SIG-M5 (cell line): ENCODE measurements around the gene SH2D5.
"Not testable (repeated sequence)": the region's sequence is repeated elsewhere in the genome, so short reads cannot be mapped to it uniquely, and the experiment has no call there.

Experiments used
- DNase-seq: peaks from one replicate; lab custom pipeline; 2025; lab: John Stamatoyannopoulos, UW

The SH2D5 gene

DNA sequence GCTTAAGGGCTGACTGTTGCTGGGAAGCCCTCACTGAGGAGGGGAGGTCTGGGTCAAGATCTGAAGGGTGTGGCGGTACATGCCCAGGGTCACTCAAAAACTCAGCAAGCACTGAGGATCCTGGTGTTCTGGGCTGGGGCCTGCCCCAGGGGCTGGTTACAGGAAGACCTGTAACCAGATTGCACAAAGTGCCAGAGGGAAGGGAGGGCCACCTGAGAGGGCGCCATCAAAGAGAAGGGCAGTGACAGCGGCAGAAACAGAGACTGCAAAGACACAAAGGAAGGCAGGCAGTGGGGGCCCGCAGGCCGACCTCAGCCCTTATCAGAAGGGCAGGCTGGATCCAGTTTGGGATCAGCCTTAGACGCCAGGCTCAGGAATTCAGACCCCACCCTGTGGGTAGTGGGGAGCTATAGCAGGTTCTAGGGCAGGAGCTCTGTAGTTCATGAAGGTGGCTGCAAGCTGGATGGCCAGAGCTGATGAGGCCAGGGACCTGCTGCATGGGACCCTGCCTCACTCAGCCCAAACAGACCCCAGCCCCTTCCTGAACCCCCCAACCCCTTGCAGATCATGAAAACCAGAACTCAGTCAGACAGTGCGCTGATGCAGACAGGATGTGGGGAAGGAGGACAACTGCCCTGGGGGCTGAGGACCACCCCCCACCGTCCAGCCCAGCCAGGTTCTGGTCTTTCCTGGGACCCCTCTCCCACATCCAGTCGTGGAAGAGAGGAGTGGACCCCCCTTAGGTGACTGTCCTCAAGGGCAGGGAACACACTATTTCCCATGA is 3.9 kb downstream of the SH2D5 start:
- DNase-seq: no peak

DNA sequence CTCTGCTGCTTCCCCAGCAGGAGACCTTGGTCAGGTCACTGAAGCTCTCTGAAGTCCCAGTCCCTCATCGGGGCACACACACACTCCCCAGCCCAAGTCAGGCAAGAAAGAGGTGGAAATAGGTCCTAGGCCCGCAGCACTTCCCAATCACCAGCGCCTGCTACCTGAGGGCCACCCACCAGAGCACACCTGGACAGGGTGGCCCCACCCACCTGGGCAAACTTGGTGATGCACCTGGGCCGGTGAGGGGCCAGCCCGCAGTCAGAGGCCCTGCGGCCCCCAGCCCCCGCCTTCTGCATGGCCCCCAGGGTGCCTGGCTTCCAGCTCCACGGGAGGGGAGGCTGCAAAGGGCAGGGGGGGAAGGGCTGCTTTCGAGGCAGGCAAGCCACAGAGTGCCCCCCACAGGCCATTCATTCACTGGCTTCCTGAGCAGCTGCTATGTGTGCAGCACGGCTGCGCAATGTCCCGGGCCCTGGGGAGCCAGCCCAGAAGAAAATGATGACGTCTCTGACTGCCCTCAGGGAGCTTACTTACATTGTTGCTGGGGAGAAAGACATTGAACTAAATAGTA is 4.7 kb downstream of the SH2D5 start:
- DNase-seq: no peak

DNA sequence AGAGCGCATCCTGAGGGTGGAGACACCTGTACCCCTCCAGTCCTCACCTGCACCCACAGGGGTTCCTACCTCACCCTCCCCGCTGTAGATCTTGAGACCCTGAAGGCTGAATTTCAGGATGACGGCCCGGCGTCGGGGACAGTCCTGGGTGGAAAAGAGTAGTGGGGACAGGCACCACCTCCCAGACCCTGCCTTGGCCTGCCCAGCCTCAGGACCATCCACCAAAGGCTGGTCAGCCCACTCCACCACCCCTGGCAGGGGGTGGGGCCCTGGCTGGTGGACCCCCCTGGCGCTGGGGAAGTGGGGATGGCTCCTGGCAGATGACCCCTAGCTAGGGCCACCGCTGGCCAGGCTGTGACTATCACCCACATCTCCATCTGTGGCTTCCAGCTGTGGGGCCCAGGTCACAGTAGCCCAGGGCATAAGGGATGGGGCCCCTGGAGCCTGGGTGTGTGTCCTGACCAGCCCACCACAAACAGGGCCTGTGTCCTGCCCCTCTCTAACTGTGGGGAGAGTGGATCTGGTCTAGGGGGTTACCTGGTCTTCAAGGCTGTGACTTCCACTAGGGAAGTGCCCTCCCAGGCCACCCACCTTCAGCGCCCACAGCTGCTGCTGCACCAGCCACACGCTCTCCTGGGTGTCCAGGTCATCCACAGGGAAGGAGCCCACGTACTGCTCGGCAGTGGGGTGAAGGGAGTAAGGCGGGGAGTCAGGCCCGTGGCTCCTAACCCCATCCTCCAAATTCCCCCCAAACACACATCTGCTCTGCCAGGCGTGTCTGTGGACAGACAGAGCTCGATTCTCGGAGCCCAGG is 5.4 kb downstream of the SH2D5 start:
- DNase-seq: no peak

DNA sequence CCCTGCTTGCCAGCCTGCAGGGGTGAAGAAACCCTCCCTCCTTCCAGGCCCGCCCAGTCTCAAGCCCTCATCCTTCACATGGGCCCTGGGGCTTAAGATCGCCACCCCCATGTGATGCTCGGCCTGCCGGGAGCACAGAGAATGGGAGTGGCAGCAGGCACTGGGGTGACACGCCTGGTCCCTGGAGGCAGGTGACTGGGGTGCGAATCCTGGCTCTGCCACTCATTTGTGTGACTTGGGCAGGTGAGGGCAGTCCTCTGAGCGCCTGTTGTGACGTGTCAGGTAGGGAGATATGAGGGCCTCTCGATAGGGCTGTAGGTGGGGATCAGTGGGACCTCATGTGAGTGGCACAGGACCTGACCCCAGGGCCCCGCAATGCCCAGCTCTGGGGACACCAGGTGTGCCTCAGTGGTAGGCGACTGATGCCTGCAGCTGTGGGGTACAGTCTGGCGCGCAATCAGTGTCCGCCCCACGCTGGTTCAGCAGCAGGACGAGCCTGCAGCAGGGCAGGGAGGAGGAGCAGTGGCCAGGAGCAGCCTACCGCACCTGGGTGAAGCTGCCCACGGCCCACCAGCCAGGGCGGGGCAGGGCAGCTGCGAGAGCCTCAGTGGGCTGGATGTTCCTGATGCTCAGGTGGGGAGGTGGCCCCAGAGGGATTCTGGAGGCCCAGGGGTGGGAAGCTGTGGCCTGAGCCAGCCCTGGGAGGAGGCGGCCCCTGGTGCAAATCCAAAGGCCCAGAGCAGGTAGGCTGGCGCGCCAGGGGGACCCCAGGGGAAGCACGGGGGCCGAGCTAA is 6.2 kb downstream of the SH2D5 start:
- DNase-seq: no peak

DNA sequence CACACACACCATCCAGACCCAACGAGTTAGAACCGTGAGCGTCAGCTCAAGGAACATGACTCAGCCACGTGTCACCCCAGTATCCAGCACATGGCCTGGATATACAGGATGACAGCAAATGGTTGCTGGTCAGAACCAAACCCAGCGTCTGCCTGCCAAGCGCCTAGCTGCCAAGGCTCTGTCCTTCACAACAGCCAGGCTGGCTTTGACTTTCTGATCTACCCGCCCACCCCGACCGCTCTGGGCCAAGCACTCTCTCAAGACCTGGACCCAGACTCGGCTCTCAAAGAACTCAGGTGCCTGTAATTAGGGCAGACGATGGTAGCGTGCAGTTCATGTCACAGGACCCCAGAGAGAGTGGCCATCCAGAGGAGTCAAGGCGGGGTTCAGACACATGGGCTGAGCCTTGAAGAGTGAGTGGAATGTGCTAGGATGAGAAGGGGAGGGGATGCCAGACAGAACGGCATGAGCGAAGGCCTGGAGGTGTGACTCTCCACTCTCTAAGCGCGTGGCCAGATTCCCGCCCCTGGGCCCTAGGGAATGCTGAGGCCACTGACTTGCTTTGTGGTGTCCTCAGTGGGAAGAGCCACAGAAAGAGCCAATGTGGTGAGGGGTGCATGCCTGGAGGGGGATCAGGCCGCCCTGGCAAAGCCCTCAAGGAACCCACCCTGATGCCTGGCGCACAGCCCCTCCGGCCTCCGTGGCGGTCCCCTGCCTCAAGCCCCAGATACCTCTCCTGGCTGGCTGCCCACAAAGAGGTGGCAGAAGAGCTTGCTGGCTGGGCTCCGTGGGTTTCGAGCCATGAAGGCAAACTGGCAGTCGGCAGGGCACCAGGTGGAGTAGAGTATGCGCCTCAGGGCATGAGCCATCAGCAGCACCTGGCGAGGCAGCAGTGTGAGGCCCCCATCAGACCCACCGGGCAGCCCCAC is 7.0 kb downstream of the SH2D5 start:
- DNase-seq: no peak

DNA sequence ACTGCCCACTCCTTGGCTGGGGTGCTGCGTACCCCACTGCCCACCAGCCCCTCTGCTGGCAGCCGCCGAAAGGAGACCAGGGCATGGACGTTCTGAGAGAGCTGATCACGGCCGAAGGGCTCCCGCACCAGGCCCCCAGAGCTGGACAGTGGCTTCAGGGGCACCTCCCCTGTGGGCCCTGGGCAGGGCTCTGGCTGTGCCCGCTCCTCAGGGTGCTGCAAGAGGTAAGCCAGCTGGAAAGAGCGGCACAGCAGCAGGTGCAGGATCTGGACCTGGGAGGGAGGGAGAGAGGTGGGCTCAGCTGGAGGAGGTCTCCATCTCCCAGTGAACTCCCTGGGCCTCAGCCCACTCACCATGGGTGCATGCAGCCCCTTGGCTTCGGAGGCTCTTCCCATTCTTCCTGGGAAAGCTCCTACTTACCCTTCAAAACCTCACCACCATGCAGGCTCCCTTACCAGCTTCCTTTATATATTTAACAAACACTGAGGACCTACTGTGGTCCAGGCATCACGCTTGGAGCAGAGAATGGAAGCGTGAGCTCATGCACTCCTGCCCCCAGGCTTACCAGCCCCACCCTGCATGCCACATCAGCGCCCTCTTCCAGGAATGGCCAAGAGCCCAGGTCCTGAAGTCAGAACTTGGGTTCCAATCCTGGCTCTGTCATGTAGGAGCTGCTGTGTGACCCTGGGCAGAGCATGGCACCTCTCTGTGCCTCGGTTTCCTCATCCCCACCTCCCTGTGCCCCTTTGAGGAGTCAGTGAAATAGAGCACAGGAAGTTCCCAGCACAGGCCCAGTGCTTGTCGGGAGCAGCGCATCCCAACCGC is 7.9 kb downstream of the SH2D5 start:
- DNase-seq: no peak

DNA sequence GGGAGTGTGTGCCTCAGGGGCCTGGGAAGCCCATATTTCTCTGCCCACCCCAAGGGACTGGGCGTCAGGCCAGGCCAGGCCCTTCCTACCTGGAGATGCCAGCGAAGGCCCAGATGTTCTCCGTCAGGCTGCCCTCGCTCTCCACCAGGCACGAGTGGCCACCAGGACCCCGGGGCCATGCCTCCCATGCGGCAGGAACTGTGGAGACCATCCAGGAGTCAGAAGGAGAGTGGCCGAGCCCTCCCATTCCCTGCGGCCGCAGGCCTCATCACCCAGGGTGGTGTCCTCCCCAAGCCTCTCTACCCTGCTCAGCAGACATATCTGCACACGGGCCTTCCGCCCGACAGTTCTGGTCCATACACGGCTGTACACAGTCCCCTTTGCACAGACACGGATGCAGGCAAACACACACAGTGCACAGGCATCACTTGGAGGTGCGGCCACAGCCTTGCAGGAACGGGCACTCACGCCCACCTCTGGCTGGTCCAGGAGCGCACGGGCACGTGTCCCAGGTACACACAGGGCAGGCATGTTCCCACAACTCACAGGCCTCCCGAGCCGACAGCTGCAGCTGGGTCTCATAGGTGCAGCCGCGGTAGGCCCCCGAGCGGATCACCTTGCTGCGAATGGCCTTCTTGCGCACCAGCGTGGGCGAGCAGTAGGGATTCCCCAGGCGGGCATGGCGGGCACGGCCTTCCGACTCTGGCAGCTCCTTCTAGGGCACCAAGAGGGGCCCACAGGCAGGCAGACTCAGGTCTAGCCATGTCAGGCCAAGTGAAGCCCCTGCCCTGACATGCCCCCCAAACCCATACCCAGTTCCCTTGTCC is 8.8 kb downstream of the SH2D5 start:
- no peak for DNase-seq

DNA sequence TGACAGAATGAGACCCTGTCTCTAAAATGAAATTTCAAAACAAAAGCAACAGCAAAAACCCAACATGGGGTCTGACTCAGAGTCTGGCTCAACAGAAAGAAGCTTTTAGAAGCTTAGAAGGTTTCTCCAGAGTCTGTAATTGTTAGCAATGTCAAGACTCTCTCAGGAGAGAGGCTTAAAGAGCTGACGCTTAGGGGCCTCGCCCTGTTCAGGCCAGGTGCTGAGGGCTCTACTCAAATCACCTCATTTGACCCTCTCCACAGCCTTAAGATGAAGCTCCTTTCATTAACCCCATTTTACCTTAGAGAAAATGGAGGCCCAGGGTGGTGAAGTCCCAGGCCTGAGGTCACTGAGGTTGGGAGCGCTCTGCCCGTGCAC is 9.4 kb downstream of the SH2D5 start:
- no peak for DNase-seq

DNA sequence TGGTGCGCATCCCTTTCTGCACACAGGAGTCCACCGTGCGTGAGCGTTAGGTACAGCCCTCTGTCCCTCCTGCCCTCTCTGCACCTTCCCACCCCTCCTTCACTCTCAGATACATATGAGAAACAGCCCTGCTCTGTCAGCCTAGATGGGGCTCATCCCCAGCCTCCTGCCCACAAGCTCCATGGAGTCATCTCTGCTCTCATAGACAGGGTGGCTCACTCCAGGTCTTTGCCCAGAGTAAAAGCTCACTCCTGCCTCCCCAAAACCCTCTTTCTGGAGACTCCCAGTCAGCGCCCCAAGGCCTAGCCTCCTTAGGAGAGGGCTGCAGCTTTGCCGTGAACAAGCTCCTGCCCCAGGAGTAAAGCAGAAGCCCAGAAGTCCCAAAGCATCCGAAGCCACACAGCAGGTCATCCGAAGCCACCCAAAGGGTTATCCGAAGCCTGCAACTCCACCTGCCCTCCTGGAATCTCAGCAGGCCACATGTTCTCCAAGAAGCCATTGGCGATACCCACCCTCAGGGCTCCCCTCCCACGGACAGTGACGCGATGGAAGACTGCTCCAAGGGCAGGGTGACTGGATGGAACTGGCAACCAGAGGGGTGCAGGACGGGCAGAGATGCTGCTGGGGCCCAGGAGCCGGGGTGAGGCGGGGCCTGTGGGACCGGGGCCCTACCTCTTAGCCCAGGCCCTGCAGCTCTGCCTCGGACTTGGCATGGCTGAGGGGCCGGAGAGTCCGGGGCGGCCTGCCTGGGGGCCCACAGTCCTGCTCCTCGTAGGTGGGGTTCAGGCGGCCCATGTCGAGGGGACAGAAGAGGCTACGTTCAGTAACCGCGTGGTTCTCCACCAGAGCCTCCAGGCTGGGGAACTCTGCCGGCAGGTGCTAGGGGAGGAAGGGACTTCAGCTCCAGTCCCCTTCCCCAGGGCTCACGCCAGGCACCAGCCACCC is 11.1 kb downstream of the SH2D5 start:
- no peak for DNase-seq

DNA sequence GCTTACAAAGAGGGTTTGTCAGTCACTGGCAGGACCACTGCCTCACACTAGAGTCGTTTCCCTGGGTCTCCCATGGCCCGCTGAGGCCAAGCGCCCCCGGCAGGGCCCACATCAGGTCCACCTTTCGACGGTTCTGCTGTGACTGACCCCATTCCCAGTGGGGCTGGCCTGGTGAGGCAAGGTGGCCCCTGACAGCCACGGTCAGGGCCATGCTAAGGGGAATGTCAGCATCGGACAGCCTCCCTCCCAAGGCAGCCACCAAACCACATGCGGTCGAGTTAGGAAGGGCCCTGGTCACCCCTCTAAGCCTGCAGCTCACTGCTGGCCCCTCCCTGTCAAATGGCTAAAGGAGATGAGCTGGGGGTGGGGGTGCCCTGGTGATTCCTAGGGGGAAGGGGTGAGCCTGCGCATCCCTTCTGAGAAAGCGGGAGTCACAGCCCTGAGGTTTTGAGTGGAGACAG is 11.8 kb downstream of the SH2D5 start:
- DNase-seq: no peak

DNA sequence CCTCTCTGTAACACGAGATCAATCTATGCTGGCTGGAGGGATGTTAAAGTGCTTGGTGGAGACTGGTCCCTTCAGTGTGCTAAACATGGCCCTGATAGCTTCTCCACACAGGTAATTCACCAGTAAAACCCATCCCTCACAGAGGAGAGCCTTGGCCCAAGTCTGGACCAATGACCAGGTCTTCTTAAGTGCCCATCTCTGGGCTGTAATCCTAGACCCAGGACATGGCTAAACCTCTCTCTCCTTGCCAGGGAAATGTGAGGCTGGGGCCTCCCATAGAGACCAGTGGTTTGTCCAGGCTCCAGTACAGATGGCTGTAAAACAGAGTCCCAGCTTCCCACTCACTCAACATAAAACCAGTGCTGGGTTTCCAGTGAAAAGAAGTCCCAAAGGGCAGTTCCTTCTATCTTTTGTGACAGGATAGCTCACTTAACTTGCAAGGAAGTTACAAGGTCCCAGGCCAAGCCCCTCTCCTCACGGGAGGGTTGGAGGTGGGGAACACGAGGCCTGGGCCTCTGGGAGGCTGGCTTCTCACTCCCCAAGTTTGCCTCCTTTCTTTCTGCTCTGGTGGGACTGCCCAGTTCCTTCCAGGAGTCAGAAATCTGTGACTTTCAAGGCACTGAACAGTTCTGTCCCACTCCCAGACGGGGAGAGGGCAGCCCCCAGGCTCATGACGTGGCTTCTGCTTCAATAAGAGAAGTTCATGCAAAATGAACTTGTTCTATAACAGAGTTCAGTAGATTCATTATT is 12.5 kb downstream of the SH2D5 start:
- DNase-seq: no peak

DNA sequence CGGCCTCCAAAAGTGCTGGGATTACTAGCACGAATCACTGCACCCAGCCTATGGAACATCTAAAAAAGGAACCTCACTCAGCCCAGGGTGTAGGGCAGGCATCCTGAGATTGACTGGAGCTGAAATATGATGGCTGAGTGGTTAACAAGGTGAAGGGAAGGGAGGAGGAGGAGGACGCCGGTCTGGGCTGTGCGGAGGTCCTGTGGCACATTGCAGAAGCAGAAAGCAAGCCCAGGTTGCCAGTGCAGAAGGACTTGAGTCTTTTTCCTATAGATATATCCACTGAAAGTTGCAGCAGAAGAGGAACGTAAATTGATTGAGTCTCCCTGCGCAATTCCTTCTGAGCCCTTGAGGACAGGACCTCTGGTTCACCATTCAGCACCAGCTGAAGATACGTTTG is 13.2 kb downstream of the SH2D5 start:
- DNase-seq: no peak

DNA sequence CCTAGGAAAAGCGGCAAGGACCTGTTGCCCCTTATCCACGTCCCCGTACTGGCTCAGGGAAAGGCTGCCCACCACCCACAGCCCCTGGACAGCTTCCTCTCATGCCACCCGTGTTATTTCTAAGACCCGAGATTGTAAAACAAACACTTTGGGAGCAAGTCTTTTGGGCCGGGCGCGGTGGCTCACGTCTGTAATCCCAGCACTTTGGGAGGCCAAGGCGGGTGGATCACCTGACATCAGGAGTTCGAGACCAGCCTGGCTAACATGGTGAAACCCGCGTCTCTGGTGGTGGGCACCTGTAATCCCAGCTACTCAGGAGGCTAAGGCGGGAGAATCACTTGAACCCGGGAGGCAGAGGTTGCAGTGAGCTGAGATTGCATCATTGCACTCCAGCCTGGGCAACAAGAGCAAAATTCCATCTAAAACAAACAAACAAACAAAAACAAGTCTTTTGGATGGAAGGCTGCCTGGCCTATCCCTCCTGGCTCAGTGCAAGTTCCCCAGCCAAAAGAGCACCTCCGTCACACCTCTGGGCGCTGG is 14.1 kb downstream of the SH2D5 start:
- DNase-seq: not testable (repeated sequence)

DNA sequence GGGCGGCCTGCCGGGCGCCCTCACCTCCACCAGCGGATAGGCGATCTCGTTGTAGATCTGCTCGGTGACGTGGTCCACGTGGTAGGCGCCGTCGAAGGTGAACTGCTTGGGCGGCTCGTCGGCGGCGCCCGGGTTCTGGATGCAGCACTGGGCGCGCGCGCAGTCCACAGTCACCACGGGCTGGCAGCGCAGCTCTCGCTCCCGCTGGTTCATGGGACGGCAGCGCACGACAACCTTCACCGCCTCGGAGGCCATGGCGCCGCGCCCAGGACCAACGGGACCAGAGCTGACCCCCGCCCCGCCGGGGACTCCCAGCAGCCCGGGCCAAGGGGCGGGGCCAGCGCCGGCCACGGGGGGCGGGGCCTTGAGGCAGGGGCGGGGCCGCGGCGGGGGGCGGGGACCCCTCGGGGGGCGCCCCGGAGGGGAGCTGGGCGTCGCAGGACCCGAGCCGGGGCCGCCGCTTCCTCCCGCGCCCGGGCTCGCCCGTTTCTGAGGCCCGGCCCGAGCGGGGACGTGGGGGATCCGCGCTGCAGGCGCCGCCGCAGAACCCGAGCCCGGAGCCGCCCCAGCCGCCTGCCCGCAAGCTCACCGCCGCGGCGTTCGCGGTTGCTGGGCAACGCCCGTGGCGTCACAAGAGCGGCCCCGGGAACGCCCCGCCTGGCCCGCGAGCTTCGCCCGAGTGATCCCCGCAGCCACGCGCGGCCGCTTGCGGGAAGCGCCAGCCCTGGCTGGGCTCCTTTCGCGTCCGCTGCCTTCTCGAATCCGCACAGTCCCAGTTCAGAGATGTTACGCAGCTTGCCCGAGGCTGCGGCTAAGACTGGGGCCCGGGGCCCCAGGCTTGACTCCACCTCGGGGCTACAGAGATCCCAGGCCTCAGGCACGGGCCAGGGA is 14.8 kb downstream of the SH2D5 start, which contains the start of gene KIF17:
Gene KIF17 (minus strand): TSS at position 556 of the 891 bp plus-strand sequence. CDS start 301 bp downstream, at position 255.
- no peak for DNase-seq

DNA sequence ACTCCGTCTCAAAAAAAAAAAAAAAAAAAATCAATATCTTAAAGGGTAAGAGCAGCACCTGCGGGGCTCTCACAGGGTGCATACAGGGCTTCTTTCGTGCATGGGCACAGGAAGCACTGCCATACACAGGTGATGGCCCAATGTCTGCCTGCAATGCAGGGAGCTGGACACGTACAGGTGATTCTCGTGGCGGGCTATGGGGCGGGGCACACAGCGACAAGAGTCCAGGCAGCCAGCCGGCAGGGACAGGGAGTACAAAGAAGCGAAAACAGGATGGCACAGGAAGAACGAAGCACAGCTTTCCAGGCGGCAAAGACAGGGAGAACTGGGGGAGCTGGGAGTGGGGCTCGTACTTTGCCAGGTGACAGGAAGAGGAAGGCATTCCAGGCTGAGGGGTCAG is 16.3 kb downstream of the SH2D5 start:
- no peak for DNase-seq

DNA sequence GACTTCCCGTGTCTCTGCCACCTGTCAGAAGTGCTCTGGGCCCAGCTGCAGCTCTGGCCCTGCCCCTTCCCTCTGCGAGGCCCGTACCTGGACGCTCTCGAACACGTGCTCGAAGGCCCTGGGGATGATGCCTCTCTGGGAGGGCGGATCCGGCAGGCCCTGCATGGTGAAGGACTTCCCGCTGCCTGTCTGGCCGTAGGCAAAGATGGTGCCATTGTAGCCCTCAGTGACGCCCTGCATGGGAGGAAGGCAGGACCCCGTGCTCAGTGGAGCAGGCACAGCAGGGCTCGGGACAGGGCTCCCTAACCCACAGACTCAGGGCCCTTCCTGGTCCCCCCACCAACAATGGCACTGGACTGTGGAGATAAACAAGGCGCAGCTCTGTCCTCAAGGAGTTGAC is 17.1 kb downstream of the SH2D5 start:
- no peak for DNase-seq
